Kidney (tissue), 14 donors: ENCODE measurements around the gene SCAF8. TPM values are rescaled to one million over a fixed set of nuclear protein-coding genes. Genes with fewer than 3 reads are reported as not detected.

Experiments used
- DNase-seq, 5 donors: peaks; one replicate each; pipeline ENCODE4 v3.0.0-alpha.2; 2013 to 2020
- FAIRE-seq: peaks from 2 replicates; lab custom pipeline; 2012; peaks lifted over from hg19 to GRCh38; lab: Jason Lieb, UNC
- H3K27ac ChIP-seq, 2 donors: one replicate each; pipeline ENCODE4 v1.7.0; 2013; ENCODE audit warnings: low read depth in 2 of 2, low read length in 2 of 2, inconsistent platforms in 1 of 2
- H3K27me3 ChIP-seq: one replicate; pipeline ENCODE4 v1.7.1; 2013; ENCODE audit warnings: low read length, inconsistent platforms; ENCODE audit not compliant: control insufficient read depth, insufficient read depth
- H3K36me3 ChIP-seq, 3 donors: one replicate each; pipeline versions ENCODE4 v1.7.0 to v1.7.1; 2013; ENCODE audit warnings: low read length in 3 of 3, control low read depth in 1 of 3, inconsistent platforms in 1 of 3; ENCODE audit not compliant: insufficient read depth in 3 of 3, control insufficient read depth in 2 of 3
- H3K4me1 ChIP-seq, 3 donors: one replicate each; pipeline versions ENCODE4 v1.7.0 to v1.7.1; 2013; ENCODE audit warnings: low read length in 3 of 3, inconsistent platforms in 1 of 3, low read depth in 1 of 3; ENCODE audit not compliant: control insufficient read depth in 2 of 3, insufficient read depth in 2 of 3
- H3K4me3 ChIP-seq, 3 donors: one replicate each; pipeline versions ENCODE4 v1.7.0 to v1.8.1; 2013; ENCODE audit warnings: low read length in 3 of 3, control low read depth in 1 of 3, inconsistent platforms in 1 of 3
- H3K9ac ChIP-seq, 3 donors: one replicate each; pipeline versions ENCODE4 v1.7.0 to v1.7.1; 2013; ENCODE audit warnings: low read length in 3 of 3, control low read depth in 1 of 3, inconsistent platforms in 1 of 3
- H3K9me3 ChIP-seq, 3 donors: one replicate each; pipeline versions ENCODE4 v1.7.0 to v1.7.1; 2013; ENCODE audit warnings: low read length in 3 of 3, control low read depth in 1 of 3, inconsistent platforms in 1 of 3; ENCODE audit not compliant: control insufficient read depth in 2 of 3, insufficient read depth in 1 of 3
- intact Hi-C: fragments of 100-400 bp; cut with DNase I; formaldehyde crosslinking; loops from one replicate; pipeline ENCODE4 v1.11.1; 2022
- polyA plus RNA-seq: library from polyadenylated mRNA; stranded (reverse); fragments of 350-450 nt; fragmentation: Illumina TruSeq; extraction: RNeasy Lipid Tissue Mini Kit (QIAGEN cat#74804); gene quantifications from one replicate; pipeline ENCODE4 v1.2.3, GENCODE V29; 2014; ENCODE audit warnings: low read depth, low replicate concordance; ENCODE audit not compliant: insufficient read depth
- total RNA-seq: library from RNA; stranded (reverse); fragmentation: NEBNext Ultra II Directional; extraction: Animal tissue kit (Norgen Biotek cat#: 25700); gene quantifications from one replicate; pipeline ENCODE4 v1.2.1, GENCODE V29; 2021
- TF ChIP-seq, protein P1 (sequence below): IDR thresholded peaks from 3 replicates; pipeline ENCODE4 v1.5.1; 2012; ENCODE audit warnings: mild to moderate bottlenecking, moderate library complexity, borderline replicate concordance; ENCODE audit not compliant: insufficient read depth; ENCODE audit errors: extremely low read depth
- donor health status: control.
- donor health status: control.
- donor health status: control.
- donor health status: control.
- donor health status: control.
- donor health status: DM: yes; HTN: yes; CAD: no.
- donor health status: Normal renal cell carcinoma (clear cell type).

Gene SCAF8
- total and polyA plus RNA-seq, 2 donors from 2014 or later: 8.3 to 52.2 TPM

DNA sequence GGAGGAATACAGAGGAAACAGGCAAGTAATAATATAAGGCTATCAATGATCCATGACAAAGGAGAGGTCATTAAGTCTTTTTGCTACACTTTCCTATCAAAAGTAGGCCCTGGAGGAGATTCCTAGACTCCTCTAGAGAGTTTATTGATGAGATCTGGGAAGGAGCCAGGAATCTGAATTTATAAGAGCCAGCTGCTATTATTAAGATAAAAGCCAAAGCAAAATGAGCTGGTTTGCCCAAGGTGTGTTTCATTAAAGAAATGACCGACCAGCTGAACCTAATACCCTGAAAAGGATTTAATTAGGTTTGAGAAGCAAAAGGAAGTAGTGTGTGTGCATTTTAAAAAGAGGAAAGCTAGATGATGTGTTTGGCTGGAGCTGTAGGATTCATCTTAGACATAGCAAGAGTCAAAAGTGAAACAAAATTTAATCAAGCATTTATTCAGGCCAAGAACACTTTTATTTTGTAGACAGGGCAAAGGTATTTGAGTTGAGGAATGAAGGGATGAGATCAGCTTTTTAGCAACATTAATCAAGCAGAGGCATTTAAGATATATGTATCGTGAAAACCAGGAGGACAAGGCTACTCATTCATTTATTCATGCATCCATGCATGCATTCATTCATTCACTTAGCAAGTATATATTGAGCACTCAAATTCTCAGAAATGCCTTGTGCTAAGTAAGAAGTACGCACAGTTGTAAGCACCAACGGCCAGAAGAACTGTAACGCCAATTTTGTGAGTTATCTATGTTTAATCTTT, 43.5 kb upstream of the SCAF8 start:
- Histone ChIP-seq H3K4me3 (no peak overlapping the region), H3K9ac (no peak overlapping the region), H3K27ac (no peak overlapping the region), H3K36me3 (no peaks in the 10 kb centered on the region), H3K4me1 (no peaks in the 10 kb centered on the region), H3K9me3 (no peaks in the 10 kb centered on the region), H3K27me3 (no peaks in the 10 kb centered on the region)
- TF ChIP-seq, protein P1, sequence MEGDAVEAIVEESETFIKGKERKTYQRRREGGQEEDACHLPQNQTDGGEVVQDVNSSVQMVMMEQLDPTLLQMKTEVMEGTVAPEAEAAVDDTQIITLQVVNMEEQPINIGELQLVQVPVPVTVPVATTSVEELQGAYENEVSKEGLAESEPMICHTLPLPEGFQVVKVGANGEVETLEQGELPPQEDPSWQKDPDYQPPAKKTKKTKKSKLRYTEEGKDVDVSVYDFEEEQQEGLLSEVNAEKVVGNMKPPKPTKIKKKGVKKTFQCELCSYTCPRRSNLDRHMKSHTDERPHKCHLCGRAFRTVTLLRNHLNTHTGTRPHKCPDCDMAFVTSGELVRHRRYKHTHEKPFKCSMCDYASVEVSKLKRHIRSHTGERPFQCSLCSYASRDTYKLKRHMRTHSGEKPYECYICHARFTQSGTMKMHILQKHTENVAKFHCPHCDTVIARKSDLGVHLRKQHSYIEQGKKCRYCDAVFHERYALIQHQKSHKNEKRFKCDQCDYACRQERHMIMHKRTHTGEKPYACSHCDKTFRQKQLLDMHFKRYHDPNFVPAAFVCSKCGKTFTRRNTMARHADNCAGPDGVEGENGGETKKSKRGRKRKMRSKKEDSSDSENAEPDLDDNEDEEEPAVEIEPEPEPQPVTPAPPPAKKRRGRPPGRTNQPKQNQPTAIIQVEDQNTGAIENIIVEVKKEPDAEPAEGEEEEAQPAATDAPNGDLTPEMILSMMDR: no peak
- FAIRE-seq (no peak), DNase-seq (no peak)
- intact Hi-C loops: no loop called here

- no peaks in the 10 kb centered on the region for H3K4me1 ChIP-seq
- H3K9me3 ChIP-seq: no peaks in the 10 kb centered on the region
- TF ChIP-seq, protein P1: no peak
- no peak overlapping the region for H3K27ac ChIP-seq
- no peak overlapping the region for H3K9ac ChIP-seq
- no peaks in the 10 kb centered on the region for H3K36me3 ChIP-seq
- no peak for FAIRE-seq
- H3K4me3 ChIP-seq: no peak overlapping the region
- DNase-seq: no peak
- H3K27me3 ChIP-seq: no peaks in the 10 kb centered on the region
- intact Hi-C loops: no loop called here
Observed at GRCh38 chr6:154690857-154691256, 42.4 kb upstream of the SCAF8 start.

- Histone ChIP-seq H3K36me3 (no peaks in the 10 kb centered on the region), H3K27ac (no peak overlapping the region), H3K27me3 (no peaks in the 10 kb centered on the region), H3K4me1 (no peaks in the 10 kb centered on the region), H3K4me3 (no peak overlapping the region), H3K9me3 (no peaks in the 10 kb centered on the region), H3K9ac (no peak overlapping the region)
- intact Hi-C loops: no loop called here
- TF ChIP-seq, protein P1: no peak
- no peak for FAIRE-seq
- DNase-seq: no peak
Observed at GRCh38 chr6:154696661-154697060, 36.6 kb upstream of the SCAF8 start.
